HUES6 (cell line): ENCODE measurements around the gene PRR16.

Source experiments
- H3K27ac ChIP-seq: 2 replicates; pipeline ENCODE4 v1.7.0; 2013; ENCODE audit warnings: low read depth, mild to moderate bottlenecking, low read length, inconsistent platforms
- H3K27me3 ChIP-seq: 2 replicates; pipeline ENCODE4 v1.6.1; 2013; ENCODE audit warnings: low read length; ENCODE audit not compliant: control insufficient read depth, insufficient read depth
- H3K36me3 ChIP-seq: 2 replicates; pipeline ENCODE4 v1.6.1; 2013; ENCODE audit warnings: low read length; ENCODE audit not compliant: control insufficient read depth, insufficient read depth
- H3K4me1 ChIP-seq: 2 replicates; pipeline ENCODE4 v1.6.1; 2013; ENCODE audit warnings: low read length; ENCODE audit not compliant: control insufficient read depth, insufficient read depth
- H3K4me3 ChIP-seq: 2 replicates; pipeline ENCODE4 v1.5.1; 2013; ENCODE audit warnings: low read depth, low read length
- H3K9ac ChIP-seq: one replicate; pipeline ENCODE4 v1.6.1; 2013; ENCODE audit warnings: mild to moderate bottlenecking, low read length
- H3K9me3 ChIP-seq: 2 replicates; pipeline ENCODE4 v1.6.1; 2013; ENCODE audit warnings: low read depth, low read length; ENCODE audit not compliant: control insufficient read depth, insufficient read depth

PRR16 gene

GRCh38 chr5:120730214-120730613, 266.1 kb downstream of the PRR16 start:
- no peak overlapping the region for H3K9ac ChIP-seq
- no peaks in the 10 kb centered on the region for H3K27me3 ChIP-seq
- H3K36me3 ChIP-seq: no peaks in the 10 kb centered on the region
- H3K27ac ChIP-seq: no peak overlapping the region
- peaks cover 6% of the 10 kb centered on the region for H3K4me1 ChIP-seq
- H3K9me3 ChIP-seq: no peaks in the 10 kb centered on the region
- H3K4me3 ChIP-seq: no peak overlapping the region

GRCh38 chr5:120734033-120734432, 269.9 kb downstream of the PRR16 start:
- H3K4me3 ChIP-seq: no peak overlapping the region
- H3K9me3 ChIP-seq: no peaks in the 10 kb centered on the region
- no peak overlapping the region for H3K27ac ChIP-seq
- no peaks in the 10 kb centered on the region for H3K27me3 ChIP-seq
- peaks cover 6% of the 10 kb centered on the region for H3K4me1 ChIP-seq
- H3K36me3 ChIP-seq: no peaks in the 10 kb centered on the region
- H3K9ac ChIP-seq: no peak overlapping the region

- Histone ChIP-seq H3K36me3 (no peaks in the 10 kb centered on the region), H3K4me3 (no peak overlapping the region), H3K9me3 (no peaks in the 10 kb centered on the region), H3K27ac (no peak overlapping the region), H3K4me1 (peaks cover 6% of the 10 kb centered on the region), H3K27me3 (no peaks in the 10 kb centered on the region), H3K9ac (no peak overlapping the region)
Measured at GRCh38 chr5:120735076-120735475, 271.0 kb downstream of the PRR16 start.
